ENCODE measurements around the gene C2orf68. TPM values are rescaled to one million over a fixed set of nuclear protein-coding genes. Genes with fewer than 3 reads are reported as not detected.

C2orf68 gene
- total RNA-seq, 1 experiment from 2014 or later = 69.6 TPM

GRCh38 chr2:85558160-85558559 lies 53.7 kb downstream of the C2orf68 start:
- Mint-ChIP-seq H3K4me3 (no peak overlapping the region), H3K27me3 (ENCODE audit: low read depth) (no peaks in the 10 kb centered on the region), H3K36me3 (peaks cover 21% of the 10 kb centered on the region), H3K4me1 (peaks cover 6% of the 10 kb centered on the region), H3K9me3 (no peaks in the 10 kb centered on the region), H3K27ac (no peak overlapping the region)
- CTCF ChIA-PET = no interaction called here
- TF ChIP-seq ATF2 (CRISPR knock-in tag; IDR thresholded peaks at IDR 0.05; ENCODE audit: borderline replicate concordance, low read depth) (no peak), GABPB1 (CRISPR knock-in tag; IDR thresholded peaks at IDR 0.05) (peak; percentile 12; the same call in 1 of the 2 replicates)
- no peak for ATAC-seq
- DNase-seq (ENCODE audit: low spot score) = no peak
- POLR2A ChIA-PET = no interaction called here

GRCh38 chr2:85557130-85557529 lies 54.7 kb downstream of the C2orf68 start:
- Mint-ChIP-seq H3K4me1 (peaks cover 6% of the 10 kb centered on the region), H3K4me3 (no peak overlapping the region), H3K9me3 (no peaks in the 10 kb centered on the region), H3K36me3 (peaks cover 25% of the 10 kb centered on the region), H3K27ac (no peak overlapping the region), H3K27me3 (ENCODE audit: low read depth) (no peaks in the 10 kb centered on the region)
- DNase-seq (ENCODE audit: low spot score) (no peak), ATAC-seq (no peak)
- no peak for TF ChIP-seq NR2C2 (CRISPR knock-in tag; IDR thresholded peaks at IDR 0.05)
- no peak for TF ChIP-seq USF2 (CRISPR knock-in tag; IDR thresholded peaks at IDR 0.05)
- TF ChIP-seq USF1 (CRISPR knock-in tag; IDR thresholded peaks at IDR 0.05) = no peak
- no peak for TF ChIP-seq ZSCAN18 (CRISPR knock-in tag; IDR thresholded peaks at IDR 0.05)
- TF ChIP-seq ZNF317 (CRISPR knock-in tag; IDR thresholded peaks at IDR 0.05; ENCODE audit: borderline replicate concordance, low read depth) = no peak
- no peak for TF ChIP-seq FOXJ3 (CRISPR knock-in tag; IDR thresholded peaks at IDR 0.05; ENCODE audit: borderline replicate concordance)
- no peak for TF ChIP-seq ZNF423 (CRISPR knock-in tag; IDR thresholded peaks at IDR 0.05)
- TF ChIP-seq ZNF416 (CRISPR knock-in tag; IDR thresholded peaks at IDR 0.05) = no peak
- TF ChIP-seq ZBTB21 (CRISPR knock-in tag; IDR thresholded peaks at IDR 0.05; ENCODE audit: borderline replicate concordance) = no peak
- TF ChIP-seq IRF2 (CRISPR knock-in tag; IDR thresholded peaks at IDR 0.05; ENCODE audit: borderline replicate concordance, low read depth) = no peak
- no peak for TF ChIP-seq HMGA2 (CRISPR knock-in tag; IDR thresholded peaks at IDR 0.05)
- TF ChIP-seq IRF1 (CRISPR knock-in tag; IDR thresholded peaks at IDR 0.05) = no peak
- no peak for TF ChIP-seq ZNF121 (CRISPR knock-in tag; IDR thresholded peaks at IDR 0.05)
- TF ChIP-seq SP1 (CRISPR knock-in tag; conservative IDR thresholded peaks at IDR 0.05) = no peak
- no peak for TF ChIP-seq AFF4 (CRISPR knock-in tag; IDR thresholded peaks at IDR 0.05; ENCODE audit: borderline replicate concordance)
- no peak for TF ChIP-seq FOXP4 (CRISPR knock-in tag; IDR thresholded peaks at IDR 0.05)
- TF ChIP-seq JAZF1 (CRISPR knock-in tag; IDR thresholded peaks at IDR 0.05) = no peak
- no peak for TF ChIP-seq MYBL2 (CRISPR knock-in tag; IDR thresholded peaks at IDR 0.05)
- no peak for TF ChIP-seq ELF4 (CRISPR knock-in tag; IDR thresholded peaks at IDR 0.05; ENCODE audit: low read depth)
- TF ChIP-seq MAX (CRISPR knock-in tag; IDR thresholded peaks at IDR 0.05) = no peak
- CTCF ChIA-PET = no interaction called here
- POLR2A ChIA-PET = no interaction called here

Measured in WTC11 (cell line).